Esophagus squamous epithelium (tissue), 5 donors: ENCODE measurements around the gene TAPBPL. TPM values are rescaled to one million over a fixed set of nuclear protein-coding genes. Genes with fewer than 3 reads are reported as not detected.

Experiments used
- DNase-seq: peaks from one replicate; lab custom pipeline; 2025; lab: John Stamatoyannopoulos, UW
- H3K27ac ChIP-seq, 4 donors: fragments of 200-600 bp; sonication (generic); one replicate each; pipeline ENCODE4 v1.5.1; 2016 to 2019; ENCODE audit warnings: mild to moderate bottlenecking in 1 of 4
- H3K27me3 ChIP-seq, 4 donors: fragments of 200-600 bp; sonication (generic); 1 replicate in 3 of 4; 2 replicates in 1 of 4; pipeline versions ENCODE4 v1.5.1 to v1.6.0; 2017 to 2021; ENCODE audit warnings: antibody characterized with exemption in 1 of 4
- H3K36me3 ChIP-seq, 3 donors: fragments of 200-600 bp; sonication (generic); one replicate each; pipeline ENCODE4 v1.5.1; 2016 to 2019
- H3K4me1 ChIP-seq, 3 donors: fragments of 200-600 bp; sonication (generic); one replicate each; pipeline ENCODE4 v1.5.1; 2017 to 2019
- H3K4me3 ChIP-seq, 4 donors: fragments of 200-600 bp; sonication (generic); 1 replicate in 3 of 4; 2 replicates in 1 of 4; pipeline ENCODE4 v1.5.1; 2016 to 2019; ENCODE audit warnings: mild to moderate bottlenecking in 2 of 4, moderate library complexity in 1 of 4
- H3K9me3 ChIP-seq, 3 donors: fragments of 200-600 bp; sonication (generic); one replicate each; pipeline ENCODE4 v1.5.1; 2016 to 2019
- POLR2A ChIP-seq, 4 donors: fragments of 450-650 bp; IDR thresholded peaks; one replicate each; pipeline ENCODE4 v1.6.1; 2017; ENCODE audit warnings: antibody characterized with exemption in 4 of 4, mild to moderate bottlenecking in 4 of 4, moderate library complexity in 3 of 4
- WGBS, 2 donors: methylation state at CpG; one replicate each; pipeline ENCODE4 v1.1.5; 2018; 5-methylcytosine and 5-hydroxymethylcytosine counted together
- intact Hi-C: fragments of 100-400 bp; cut with DNase I; formaldehyde crosslinking; loops from one replicate; pipeline ENCODE4 v1.15.0; 2022
- total RNA-seq, 4 donors: library from RNA; depleted of rRNA; stranded (reverse); fragments of >200 nt; gene quantifications; one replicate each; pipeline ENCODE4 v1.1.0, GENCODE V29; 2016
- TF ChIP-seq, protein P1 (sequence below), 6 experiments: fragments of 450-650 bp in 4 of 6; fragments of 200-600 bp in 2 of 6; sonication (generic) in 2 of 6; IDR thresholded peaks; one replicate each; pipeline ENCODE4 v1.5.1; 2016 to 2019; ENCODE audit warnings: antibody characterized with exemption in 6 of 6, mild to moderate bottlenecking in 4 of 6, moderate library complexity in 4 of 6
- donor health status: DM: yes; HTN: yes; CAD: no.

TAPBPL gene, protein sequence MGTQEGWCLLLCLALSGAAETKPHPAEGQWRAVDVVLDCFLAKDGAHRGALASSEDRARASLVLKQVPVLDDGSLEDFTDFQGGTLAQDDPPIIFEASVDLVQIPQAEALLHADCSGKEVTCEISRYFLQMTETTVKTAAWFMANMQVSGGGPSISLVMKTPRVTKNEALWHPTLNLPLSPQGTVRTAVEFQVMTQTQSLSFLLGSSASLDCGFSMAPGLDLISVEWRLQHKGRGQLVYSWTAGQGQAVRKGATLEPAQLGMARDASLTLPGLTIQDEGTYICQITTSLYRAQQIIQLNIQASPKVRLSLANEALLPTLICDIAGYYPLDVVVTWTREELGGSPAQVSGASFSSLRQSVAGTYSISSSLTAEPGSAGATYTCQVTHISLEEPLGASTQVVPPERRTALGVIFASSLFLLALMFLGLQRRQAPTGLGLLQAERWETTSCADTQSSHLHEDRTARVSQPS
- 10 to 100 TPM in 3 of 4 donors, 1 to 10 TPM in 1; 7.7 to 25.6 (median 18.2) TPM for total RNA-seq

DNA sequence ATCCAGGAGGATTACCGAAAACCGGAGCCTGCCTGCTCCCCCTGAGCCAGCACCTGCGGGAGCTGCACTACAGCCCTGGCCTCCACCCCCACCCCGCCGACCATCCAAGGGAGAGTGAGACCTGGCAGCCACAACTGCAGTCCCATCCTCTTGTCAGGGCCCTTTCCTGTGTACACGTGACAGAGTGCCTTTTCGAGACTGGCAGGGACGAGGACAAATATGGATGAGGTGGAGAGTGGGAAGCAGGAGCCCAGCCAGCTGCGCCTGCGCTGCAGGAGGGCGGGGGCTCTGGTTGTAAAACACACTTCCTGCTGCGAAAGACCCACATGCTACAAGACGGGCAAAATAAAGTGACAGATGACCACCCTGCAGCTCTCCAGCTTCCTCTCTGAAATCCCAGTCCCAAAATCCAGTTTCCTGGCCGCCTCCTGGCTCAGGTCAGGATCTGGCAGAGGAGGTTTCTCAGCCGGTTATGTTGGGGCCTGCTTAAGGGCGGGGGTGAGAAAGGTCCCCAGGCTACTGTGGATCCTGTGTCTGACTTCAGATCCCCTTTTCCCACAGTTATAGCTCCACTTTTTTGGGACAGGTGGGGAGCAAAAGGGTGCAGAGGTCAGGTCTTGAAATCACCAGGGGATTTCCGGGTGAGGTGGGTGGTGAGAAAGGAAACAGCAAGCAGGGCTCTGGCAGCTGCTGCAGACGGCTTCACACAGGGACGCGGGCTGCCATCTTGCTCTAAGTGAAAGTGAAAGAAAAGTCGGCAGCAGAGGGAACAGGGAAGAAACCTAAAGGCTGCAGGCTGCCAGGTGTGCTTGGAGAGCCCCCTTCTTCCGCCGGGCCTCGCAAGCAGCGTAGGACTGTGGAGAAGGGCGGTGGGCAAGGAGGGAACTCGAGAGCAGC is at the start of gene TAPBPL:
Gene TAPBPL, plus strand, starts transcription at position 695 of the 897 bp plus-strand sequence. CDS start 207 bp downstream, outside the sequence.
- Histone ChIP-seq H3K4me3 (peak within 1 kb of the TSS; percentile 50 to 92 (median 73)), H3K27me3 (no peaks in the 10 kb centered on the region), H3K27ac (peak within 1 kb of the TSS; percentile 97 to 99 (median 98)), H3K36me3 (peaks cover 0 to 43% (median 9%) of the 10 kb centered on the region in 3 donors), H3K4me1 (peaks cover 27 to 55% (median 32%) of the 10 kb centered on the region in 3 donors), H3K9me3 (no peaks in the 10 kb centered on the region)
- WGBS, 2 donors, result 0% methylated on average over 12 to 17 of the region's 27 CpGs
- intact Hi-C loops, result no loop called here
- TF ChIP-seq POLR2A (IDR thresholded peaks at IDR 0.05), result peak in 2 of 4 donors; percentile 35 to 65
- TF ChIP-seq, protein P1, sequence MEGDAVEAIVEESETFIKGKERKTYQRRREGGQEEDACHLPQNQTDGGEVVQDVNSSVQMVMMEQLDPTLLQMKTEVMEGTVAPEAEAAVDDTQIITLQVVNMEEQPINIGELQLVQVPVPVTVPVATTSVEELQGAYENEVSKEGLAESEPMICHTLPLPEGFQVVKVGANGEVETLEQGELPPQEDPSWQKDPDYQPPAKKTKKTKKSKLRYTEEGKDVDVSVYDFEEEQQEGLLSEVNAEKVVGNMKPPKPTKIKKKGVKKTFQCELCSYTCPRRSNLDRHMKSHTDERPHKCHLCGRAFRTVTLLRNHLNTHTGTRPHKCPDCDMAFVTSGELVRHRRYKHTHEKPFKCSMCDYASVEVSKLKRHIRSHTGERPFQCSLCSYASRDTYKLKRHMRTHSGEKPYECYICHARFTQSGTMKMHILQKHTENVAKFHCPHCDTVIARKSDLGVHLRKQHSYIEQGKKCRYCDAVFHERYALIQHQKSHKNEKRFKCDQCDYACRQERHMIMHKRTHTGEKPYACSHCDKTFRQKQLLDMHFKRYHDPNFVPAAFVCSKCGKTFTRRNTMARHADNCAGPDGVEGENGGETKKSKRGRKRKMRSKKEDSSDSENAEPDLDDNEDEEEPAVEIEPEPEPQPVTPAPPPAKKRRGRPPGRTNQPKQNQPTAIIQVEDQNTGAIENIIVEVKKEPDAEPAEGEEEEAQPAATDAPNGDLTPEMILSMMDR (IDR thresholded peaks at IDR 0.05), result peak in 1 of 6 experiments; percentile 4
- peak; percentile 34 for DNase-seq

DNA sequence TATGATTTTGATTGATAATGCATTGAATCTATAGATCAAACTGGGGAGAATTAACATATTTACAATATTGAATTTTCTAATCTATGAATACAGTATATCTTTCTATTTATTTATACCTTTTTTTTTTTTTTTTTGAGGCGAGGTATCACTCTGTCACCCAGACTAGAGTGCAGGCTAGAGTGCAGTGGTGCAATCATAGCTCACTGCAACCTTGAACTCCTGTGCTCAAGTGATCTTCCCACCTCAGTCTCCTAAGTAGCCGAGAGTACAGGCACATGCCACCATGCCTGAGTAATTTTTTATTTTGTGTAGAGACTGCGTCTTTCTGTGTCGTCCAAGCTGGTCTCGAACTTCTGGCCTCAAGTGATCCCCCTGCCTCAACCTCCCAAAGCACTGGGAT is 47.5 kb upstream of the TAPBPL start:
- WGBS, 2 donors, result 73 to 93% methylated on average over 4 to 5 of the region's 5 CpGs
- H3K27me3 ChIP-seq, result no peaks in the 10 kb centered on the region
- no peaks in the 10 kb centered on the region for H3K4me1 ChIP-seq
- DNase-seq, result no peak
- H3K4me3 ChIP-seq, result no peak overlapping the region
- intact Hi-C loops, result no loop called here
- H3K36me3 ChIP-seq, result peaks cover 0 to 3% (median 0%) of the 10 kb centered on the region in 3 donors
- H3K27ac ChIP-seq, result no peak overlapping the region
- TF ChIP-seq, protein P1 (IDR thresholded peaks at IDR 0.05), result no peak
- no peak for TF ChIP-seq POLR2A (IDR thresholded peaks at IDR 0.05)
- no peaks in the 10 kb centered on the region for H3K9me3 ChIP-seq

DNA sequence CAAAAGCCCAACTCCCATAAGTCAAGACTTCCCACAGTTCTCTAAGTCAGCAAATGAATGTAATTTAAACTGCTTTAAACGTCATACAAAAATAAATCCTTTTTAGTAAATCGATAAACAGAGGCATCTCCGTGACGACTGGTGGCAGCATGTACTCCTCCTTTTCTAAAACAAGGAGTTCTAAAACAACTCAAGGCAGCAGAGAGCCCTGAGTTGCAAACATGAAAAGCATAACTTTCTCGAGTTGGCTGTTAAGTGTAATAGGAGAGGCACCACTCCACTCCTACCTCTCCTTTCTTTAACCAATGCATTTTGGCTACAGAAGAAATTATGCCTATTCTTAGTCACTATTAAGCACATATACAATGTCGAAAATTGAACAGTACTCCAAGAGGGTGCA is 45.9 kb upstream of the TAPBPL start:
- no peaks in the 10 kb centered on the region for H3K9me3 ChIP-seq
- TF ChIP-seq POLR2A (IDR thresholded peaks at IDR 0.05), result no peak
- TF ChIP-seq, protein P1 (IDR thresholded peaks at IDR 0.05), result no peak
- no peak overlapping the region for H3K4me3 ChIP-seq
- no peak overlapping the region for H3K27ac ChIP-seq
- intact Hi-C loops, result no loop called here
- H3K27me3 ChIP-seq, result no peaks in the 10 kb centered on the region
- no peaks in the 10 kb centered on the region for H3K4me1 ChIP-seq
- 68 to 71% methylated on average over 6 of the region's 6 CpGs for WGBS, 2 donors
- DNase-seq, result no peak
- H3K36me3 ChIP-seq, result no peaks in the 10 kb centered on the region

DNA sequence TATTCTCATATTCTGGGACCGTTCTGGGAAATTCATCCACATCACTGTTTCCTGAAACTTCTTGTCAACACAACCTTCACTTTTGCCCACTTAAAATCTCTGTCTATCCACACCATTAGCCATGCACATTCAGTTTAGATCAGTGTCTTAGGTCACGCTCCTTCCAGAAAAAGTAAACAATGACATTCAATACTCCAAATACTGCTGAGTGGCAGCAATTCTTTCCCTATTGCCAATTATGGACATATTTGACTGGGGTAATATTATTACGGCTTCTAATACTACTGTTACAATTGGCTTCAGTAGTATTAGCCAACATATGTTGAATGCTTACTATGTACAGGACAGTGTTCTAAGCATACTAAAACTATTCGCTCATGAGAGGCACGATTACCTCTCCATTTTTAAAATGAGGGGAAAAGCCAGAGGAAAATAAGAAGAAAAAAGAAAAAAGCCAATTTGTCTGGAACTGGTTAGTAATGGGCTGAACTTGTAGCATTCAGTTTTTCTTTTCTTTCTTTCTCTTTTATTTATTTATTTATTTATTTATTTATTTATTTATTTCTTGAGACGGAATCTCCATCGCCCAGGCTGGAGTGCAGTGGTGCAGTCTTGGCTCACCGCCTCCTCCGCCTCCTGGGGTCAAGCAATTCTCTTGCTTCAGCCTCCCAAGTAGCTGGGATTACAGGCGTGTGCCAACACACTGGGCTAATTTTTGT is 44.4 kb upstream of the TAPBPL start:
- Histone ChIP-seq H3K9me3 (no peaks in the 10 kb centered on the region), H3K27me3 (no peaks in the 10 kb centered on the region), H3K36me3 (no peaks in the 10 kb centered on the region), H3K4me3 (no peak overlapping the region), H3K27ac (no peak overlapping the region), H3K4me1 (no peaks in the 10 kb centered on the region)
- DNase-seq, result no peak
- 93 to 94% methylated on average over 10 of the region's 10 CpGs for WGBS, 2 donors
- intact Hi-C loops, result no loop called here
- no peak for TF ChIP-seq POLR2A (IDR thresholded peaks at IDR 0.05)
- TF ChIP-seq, protein P1 (IDR thresholded peaks at IDR 0.05), result no peak
